ENCODE data around the gene SH3BGRL2.
A peak's percentile ranks its signal among the peaks of the same experiment; 100 is the strongest.

Gene SH3BGRL2

GRCh38 chr6:79686707-79687309 is 55.7 kb downstream of the SH3BGRL2 start:
- Histone ChIP-seq H3K9ac (ENCODE audit: low read depth in 1 of 2, low read length in 2 of 2) (no peak overlapping the region), H3K27me3 (ENCODE audit: control insufficient read depth in 2 of 2, insufficient read depth in 2 of 2, low read length in 2 of 2) (no peaks in the 10 kb centered on the region), H3K27ac (ENCODE audit: low read depth in 2 of 2, low read length in 2 of 2) (peak overlapping the region in 1 of 2 donors; percentile 4)

GRCh38 chr6:79687759-79688158 is 56.6 kb downstream of the SH3BGRL2 start:
- no peaks in the 10 kb centered on the region for H3K36me3 ChIP-seq (ENCODE audit: control insufficient read depth in 2 of 2, insufficient read depth in 2 of 2, low read length in 2 of 2)
- H3K9me3 ChIP-seq (ENCODE audit: control insufficient read depth in 2 of 2, low read length in 2 of 2), result no peaks in the 10 kb centered on the region
- H3K4me1 ChIP-seq (ENCODE audit: control insufficient read depth in 2 of 2, insufficient read depth in 2 of 2, low read length in 2 of 2), result peaks cover 10 to 12% of the 10 kb centered on the region in 2 donors
- H3K9ac ChIP-seq (ENCODE audit: low read depth in 1 of 2, low read length in 2 of 2), result peak overlapping the region in 1 of 2 donors; percentile 8
- no peak overlapping the region for H3K4me3 ChIP-seq (ENCODE audit: low read length in 2 of 2)
- H3K27me3 ChIP-seq (ENCODE audit: control insufficient read depth in 2 of 2, insufficient read depth in 2 of 2, low read length in 2 of 2), result no peaks in the 10 kb centered on the region
- no peak overlapping the region for H3K27ac ChIP-seq (ENCODE audit: low read depth in 2 of 2, low read length in 2 of 2)

More at GRCh38 chr6:79686707-79687309, 55.7 kb downstream of the SH3BGRL2 start:
- Histone ChIP-seq H3K4me1 (ENCODE audit: control insufficient read depth in 2 of 2, insufficient read depth in 2 of 2, low read length in 2 of 2) (peaks cover 10 to 12% of the 10 kb centered on the region in 2 donors), H3K36me3 (ENCODE audit: control insufficient read depth in 2 of 2, insufficient read depth in 2 of 2, low read length in 2 of 2) (no peaks in the 10 kb centered on the region), H3K9me3 (ENCODE audit: control insufficient read depth in 2 of 2, low read length in 2 of 2) (no peaks in the 10 kb centered on the region), H3K4me3 (ENCODE audit: low read length in 2 of 2) (no peak overlapping the region)

GRCh38 chr6:79694156-79694555 is 63.0 kb downstream of the SH3BGRL2 start:
- Histone ChIP-seq H3K4me1 (ENCODE audit: control insufficient read depth in 2 of 2, insufficient read depth in 2 of 2, low read length in 2 of 2) (no peaks in the 10 kb centered on the region), H3K36me3 (ENCODE audit: control insufficient read depth in 2 of 2, insufficient read depth in 2 of 2, low read length in 2 of 2) (peaks cover 0 to 4% of the 10 kb centered on the region in 2 donors), H3K27ac (ENCODE audit: low read depth in 2 of 2, low read length in 2 of 2) (no peak overlapping the region), H3K27me3 (ENCODE audit: control insufficient read depth in 2 of 2, insufficient read depth in 2 of 2, low read length in 2 of 2) (no peaks in the 10 kb centered on the region), H3K4me3 (ENCODE audit: low read length in 2 of 2) (no peak overlapping the region), H3K9me3 (ENCODE audit: control insufficient read depth in 2 of 2, low read length in 2 of 2) (no peaks in the 10 kb centered on the region), H3K9ac (ENCODE audit: low read depth in 1 of 2, low read length in 2 of 2) (no peak overlapping the region)

GRCh38 chr6:79694623-79695343 is 63.7 kb downstream of the SH3BGRL2 start:
- no peaks in the 10 kb centered on the region for H3K27me3 ChIP-seq (ENCODE audit: control insufficient read depth in 2 of 2, insufficient read depth in 2 of 2, low read length in 2 of 2)
- H3K4me1 ChIP-seq (ENCODE audit: control insufficient read depth in 2 of 2, insufficient read depth in 2 of 2, low read length in 2 of 2), result no peaks in the 10 kb centered on the region
- H3K27ac ChIP-seq (ENCODE audit: low read depth in 2 of 2, low read length in 2 of 2), result no peak overlapping the region
- peaks cover 4 to 6% of the 10 kb centered on the region in 2 donors for H3K36me3 ChIP-seq (ENCODE audit: control insufficient read depth in 2 of 2, insufficient read depth in 2 of 2, low read length in 2 of 2)
- H3K9me3 ChIP-seq (ENCODE audit: control insufficient read depth in 2 of 2, low read length in 2 of 2), result no peaks in the 10 kb centered on the region
- H3K9ac ChIP-seq (ENCODE audit: low read depth in 1 of 2, low read length in 2 of 2), result no peak overlapping the region
- H3K4me3 ChIP-seq (ENCODE audit: low read length in 2 of 2), result no peak overlapping the region

- Histone ChIP-seq H3K27ac (ENCODE audit: low read depth in 2 of 2, low read length in 2 of 2) (no peak overlapping the region), H3K9ac (ENCODE audit: low read depth in 1 of 2, low read length in 2 of 2) (no peak overlapping the region), H3K36me3 (ENCODE audit: control insufficient read depth in 2 of 2, insufficient read depth in 2 of 2, low read length in 2 of 2) (peaks cover 8 to 15% of the 10 kb centered on the region in 2 donors), H3K27me3 (ENCODE audit: control insufficient read depth in 2 of 2, insufficient read depth in 2 of 2, low read length in 2 of 2) (no peaks in the 10 kb centered on the region), H3K4me3 (ENCODE audit: low read length in 2 of 2) (no peak overlapping the region), H3K9me3 (ENCODE audit: control insufficient read depth in 2 of 2, low read length in 2 of 2) (no peaks in the 10 kb centered on the region), H3K4me1 (ENCODE audit: control insufficient read depth in 2 of 2, insufficient read depth in 2 of 2, low read length in 2 of 2) (no peaks in the 10 kb centered on the region)
Observed at GRCh38 chr6:79697430-79697829, 66.3 kb downstream of the SH3BGRL2 start.

- no peaks in the 10 kb centered on the region for H3K4me1 ChIP-seq (ENCODE audit: control insufficient read depth in 2 of 2, insufficient read depth in 2 of 2, low read length in 2 of 2)
- no peak overlapping the region for H3K27ac ChIP-seq (ENCODE audit: low read depth in 2 of 2, low read length in 2 of 2)
- H3K9ac ChIP-seq (ENCODE audit: low read depth in 1 of 2, low read length in 2 of 2), result no peak overlapping the region
- H3K4me3 ChIP-seq (ENCODE audit: low read length in 2 of 2), result no peak overlapping the region
- no peaks in the 10 kb centered on the region for H3K27me3 ChIP-seq (ENCODE audit: control insufficient read depth in 2 of 2, insufficient read depth in 2 of 2, low read length in 2 of 2)
- H3K36me3 ChIP-seq (ENCODE audit: control insufficient read depth in 2 of 2, insufficient read depth in 2 of 2, low read length in 2 of 2), result peaks cover 15 to 21% of the 10 kb centered on the region in 2 donors
- no peaks in the 10 kb centered on the region for H3K9me3 ChIP-seq (ENCODE audit: control insufficient read depth in 2 of 2, low read length in 2 of 2)
Observed at GRCh38 chr6:79699606-79700005, 68.5 kb downstream of the SH3BGRL2 start.

GRCh38 chr6:79702691-79703090 is 71.6 kb downstream of the SH3BGRL2 start:
- H3K9me3 ChIP-seq (ENCODE audit: control insufficient read depth in 2 of 2, low read length in 2 of 2), result no peaks in the 10 kb centered on the region
- H3K36me3 ChIP-seq (ENCODE audit: control insufficient read depth in 2 of 2, insufficient read depth in 2 of 2, low read length in 2 of 2), result peaks cover 15 to 21% of the 10 kb centered on the region in 2 donors
- H3K9ac ChIP-seq (ENCODE audit: low read depth in 1 of 2, low read length in 2 of 2), result no peak overlapping the region
- no peak overlapping the region for H3K4me3 ChIP-seq (ENCODE audit: low read length in 2 of 2)
- no peaks in the 10 kb centered on the region for H3K4me1 ChIP-seq (ENCODE audit: control insufficient read depth in 2 of 2, insufficient read depth in 2 of 2, low read length in 2 of 2)
- H3K27ac ChIP-seq (ENCODE audit: low read depth in 2 of 2, low read length in 2 of 2), result no peak overlapping the region
- no peaks in the 10 kb centered on the region for H3K27me3 ChIP-seq (ENCODE audit: control insufficient read depth in 2 of 2, insufficient read depth in 2 of 2, low read length in 2 of 2)

- Histone ChIP-seq H3K36me3 (ENCODE audit: control insufficient read depth in 2 of 2, insufficient read depth in 2 of 2, low read length in 2 of 2) (peaks cover 11 to 21% of the 10 kb centered on the region in 2 donors), H3K4me3 (ENCODE audit: low read length in 2 of 2) (no peak overlapping the region), H3K4me1 (ENCODE audit: control insufficient read depth in 2 of 2, insufficient read depth in 2 of 2, low read length in 2 of 2) (no peaks in the 10 kb centered on the region), H3K9me3 (ENCODE audit: control insufficient read depth in 2 of 2, low read length in 2 of 2) (no peaks in the 10 kb centered on the region), H3K27me3 (ENCODE audit: control insufficient read depth in 2 of 2, insufficient read depth in 2 of 2, low read length in 2 of 2) (no peaks in the 10 kb centered on the region), H3K9ac (ENCODE audit: low read depth in 1 of 2, low read length in 2 of 2) (no peak overlapping the region), H3K27ac (ENCODE audit: low read depth in 2 of 2, low read length in 2 of 2) (no peak overlapping the region)
Observed at GRCh38 chr6:79704200-79704599, 73.1 kb downstream of the SH3BGRL2 start.

GRCh38 chr6:79705456-79705995 is 74.4 kb downstream of the SH3BGRL2 start:
- Histone ChIP-seq H3K9me3 (ENCODE audit: control insufficient read depth in 2 of 2, low read length in 2 of 2) (no peaks in the 10 kb centered on the region), H3K9ac (ENCODE audit: low read depth in 1 of 2, low read length in 2 of 2) (no peak overlapping the region), H3K4me3 (ENCODE audit: low read length in 2 of 2) (no peak overlapping the region), H3K27me3 (ENCODE audit: control insufficient read depth in 2 of 2, insufficient read depth in 2 of 2, low read length in 2 of 2) (no peaks in the 10 kb centered on the region), H3K4me1 (ENCODE audit: control insufficient read depth in 2 of 2, insufficient read depth in 2 of 2, low read length in 2 of 2) (no peaks in the 10 kb centered on the region), H3K36me3 (ENCODE audit: control insufficient read depth in 2 of 2, insufficient read depth in 2 of 2, low read length in 2 of 2) (peaks cover 7 to 13% of the 10 kb centered on the region in 2 donors), H3K27ac (ENCODE audit: low read depth in 2 of 2, low read length in 2 of 2) (no peak overlapping the region)

GRCh38 chr6:79706527-79706926 is 75.4 kb downstream of the SH3BGRL2 start:
- H3K27ac ChIP-seq (ENCODE audit: low read depth in 2 of 2, low read length in 2 of 2), result no peak overlapping the region
- H3K4me3 ChIP-seq (ENCODE audit: low read length in 2 of 2), result no peak overlapping the region
- H3K4me1 ChIP-seq (ENCODE audit: control insufficient read depth in 2 of 2, insufficient read depth in 2 of 2, low read length in 2 of 2), result no peaks in the 10 kb centered on the region
- H3K9ac ChIP-seq (ENCODE audit: low read depth in 1 of 2, low read length in 2 of 2), result no peak overlapping the region
- H3K27me3 ChIP-seq (ENCODE audit: control insufficient read depth in 2 of 2, insufficient read depth in 2 of 2, low read length in 2 of 2), result no peaks in the 10 kb centered on the region
- no peaks in the 10 kb centered on the region for H3K9me3 ChIP-seq (ENCODE audit: control insufficient read depth in 2 of 2, low read length in 2 of 2)
- H3K36me3 ChIP-seq (ENCODE audit: control insufficient read depth in 2 of 2, insufficient read depth in 2 of 2, low read length in 2 of 2), result peaks cover 7% of the 10 kb centered on the region in 2 donors
